ENCODE data around the gene ESRRG.

The ESRRG gene

DNA sequence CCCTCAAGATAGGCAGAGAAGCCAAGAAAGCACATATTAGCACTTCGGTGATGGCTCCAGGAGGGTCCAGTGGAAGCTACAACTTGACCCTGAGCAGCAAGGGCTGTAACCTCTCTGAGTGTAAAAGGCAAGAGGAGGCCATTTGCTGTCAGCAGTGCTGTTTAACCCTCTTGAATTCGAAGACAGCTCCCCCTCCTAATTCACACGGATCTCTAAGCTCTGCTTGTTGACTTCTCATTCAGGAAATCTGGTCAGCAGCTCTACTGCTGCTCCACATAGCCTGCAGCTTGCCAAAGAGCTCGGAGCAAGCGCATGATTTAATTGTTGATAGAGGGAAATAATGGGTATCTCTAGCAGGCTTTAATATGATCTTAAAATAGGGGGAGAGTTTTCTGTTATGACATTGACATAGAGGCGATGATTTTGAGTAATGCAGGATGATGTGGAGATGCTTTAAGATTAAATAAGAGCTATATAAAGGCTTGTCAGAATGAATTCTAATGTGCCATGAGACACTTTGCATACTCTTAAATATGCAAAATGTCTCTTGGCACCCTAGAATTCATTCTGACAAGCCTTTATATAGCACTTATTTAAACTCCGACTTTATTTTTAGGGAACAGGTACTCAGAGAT, 220.6 kb downstream of the ESRRG start:
- DNase-seq (ENCODE audit: low spot score): no peak

DNA sequence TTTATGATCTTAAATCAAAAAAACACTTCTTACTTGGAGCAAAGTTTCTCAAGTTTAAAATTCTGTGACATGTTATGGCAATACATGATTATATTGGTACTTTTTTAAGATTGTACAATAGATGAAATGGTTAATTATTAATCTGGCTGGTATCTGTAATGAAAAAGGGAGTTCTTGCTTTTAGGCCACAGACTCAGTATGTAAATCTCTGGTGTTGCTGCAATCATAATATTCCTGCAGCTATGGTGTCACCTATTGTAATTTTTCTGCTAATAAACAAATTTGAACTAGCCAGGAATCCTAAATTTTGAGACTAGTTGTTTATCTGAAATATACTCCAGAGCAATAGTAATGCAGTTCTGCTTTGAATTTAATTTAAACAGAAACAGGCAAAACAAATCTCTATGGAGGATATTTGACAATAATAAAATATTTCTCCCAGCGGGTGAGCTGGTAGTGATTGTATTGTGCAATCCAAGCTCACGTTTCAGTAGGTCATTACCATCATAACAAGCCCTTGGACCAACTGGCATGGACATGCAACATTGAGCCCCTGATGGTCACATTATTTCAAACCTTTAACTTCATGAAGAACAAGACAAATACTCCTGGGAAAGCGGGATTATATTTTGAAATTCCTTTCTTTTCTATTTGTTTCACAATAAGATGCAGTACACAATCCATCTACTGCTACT, 222.8 kb downstream of the ESRRG start:
- no peak for DNase-seq (ENCODE audit: low spot score)

DNA sequence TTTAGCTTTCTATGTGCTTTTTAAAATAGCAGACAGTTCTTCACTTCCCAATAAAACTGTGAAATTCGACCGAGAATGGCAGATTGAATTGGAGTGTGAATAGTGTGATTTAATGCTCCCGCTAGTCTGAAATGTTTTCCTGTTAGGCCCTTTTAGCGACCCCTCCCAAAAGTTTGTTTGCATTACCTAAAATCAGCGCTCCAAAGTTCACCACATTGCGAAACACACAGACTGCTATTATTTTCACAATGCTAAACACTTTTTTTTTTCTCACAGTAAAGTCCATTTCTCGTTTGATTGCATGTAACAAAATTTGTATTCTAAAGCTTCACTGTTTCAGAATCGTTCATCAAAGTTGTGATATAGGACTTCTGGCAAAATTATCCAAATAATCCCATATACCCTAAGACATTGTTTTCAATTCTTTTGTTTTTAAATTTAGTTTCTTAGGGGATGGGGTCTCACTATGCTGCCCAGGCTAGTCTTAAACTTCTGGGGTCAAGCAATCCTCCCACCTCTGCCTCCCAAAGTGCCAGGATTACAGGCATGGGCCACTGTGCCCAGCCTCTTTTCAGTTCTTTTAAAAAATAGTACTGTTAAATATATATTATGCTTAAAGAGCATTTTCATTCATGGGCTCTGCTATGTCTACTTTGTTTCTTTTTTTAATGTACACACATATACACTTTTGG, 223.5 kb downstream of the ESRRG start:
- no peak for DNase-seq (ENCODE audit: low spot score)

DNA sequence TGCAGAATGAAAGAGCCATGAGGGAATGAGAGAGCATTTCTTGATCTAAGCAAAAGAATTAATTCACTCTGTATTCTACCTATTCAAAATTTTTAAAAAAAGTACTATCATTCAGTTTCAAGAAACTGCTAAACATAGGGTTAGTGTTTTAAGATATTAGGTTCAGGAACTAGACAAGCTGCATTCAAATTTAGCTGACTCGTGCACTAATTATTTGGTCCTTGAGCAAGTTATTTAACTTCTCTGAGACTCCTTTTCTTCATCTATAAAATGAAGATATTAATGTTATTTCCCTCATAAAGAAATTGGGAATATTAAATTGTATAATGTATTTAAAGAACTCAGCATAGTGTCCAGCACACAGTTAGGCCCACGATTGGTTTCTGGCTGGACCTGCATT, 225.0 kb downstream of the ESRRG start:
- no peak for DNase-seq (ENCODE audit: low spot score)

DNA sequence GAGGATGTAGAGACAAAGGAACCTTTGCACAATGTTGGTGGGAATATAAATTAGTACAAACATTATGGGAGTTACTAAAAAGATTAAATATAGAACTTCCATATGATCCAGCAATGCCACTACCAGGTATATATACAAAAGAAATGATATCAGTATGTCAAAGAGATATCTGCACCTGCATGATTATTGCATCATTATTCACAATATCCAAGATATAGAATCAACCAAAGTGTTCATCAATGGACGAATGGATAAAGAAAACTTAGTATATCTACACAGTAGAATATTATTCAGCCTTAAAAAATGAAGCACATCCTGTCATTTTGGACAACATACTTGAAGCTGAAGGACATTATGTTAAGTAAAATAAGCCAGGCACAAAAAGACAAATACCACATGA, 238.2 kb downstream of the ESRRG start:
- no peak for DNase-seq (ENCODE audit: low spot score)

DNA sequence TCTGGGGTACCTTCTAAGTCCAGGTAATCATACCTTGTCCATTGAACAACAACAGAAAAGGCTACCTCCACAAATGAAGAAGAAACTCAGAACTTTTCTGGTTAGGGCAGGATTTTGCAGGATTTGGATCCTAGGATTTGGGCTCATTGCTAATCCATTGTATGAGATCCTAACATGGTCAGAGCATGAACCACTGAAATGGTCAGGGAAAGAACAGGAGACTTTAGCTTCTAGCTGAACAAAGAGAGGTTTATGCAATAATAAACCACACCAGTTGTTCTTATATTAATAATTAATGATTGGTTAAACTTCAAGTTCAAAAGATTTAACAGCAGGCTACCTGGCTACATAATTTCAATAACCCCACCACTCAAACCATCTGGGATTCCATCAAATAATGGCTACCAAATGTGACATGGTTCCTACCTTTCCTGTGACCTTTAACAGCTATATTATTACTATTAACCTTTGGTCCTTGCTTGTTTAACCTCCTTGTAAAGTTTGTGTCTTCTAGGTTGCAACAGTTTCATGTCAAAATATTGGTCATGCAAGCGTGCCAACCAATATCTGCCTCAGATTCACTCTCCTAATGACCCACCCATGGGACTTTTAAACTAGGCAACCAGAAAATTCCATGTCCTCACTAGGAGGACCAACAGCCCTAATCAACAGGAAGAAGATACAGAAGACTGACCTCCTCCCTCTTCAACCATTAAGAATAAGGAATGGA, 239.4 kb downstream of the ESRRG start:
- DNase-seq (ENCODE audit: low spot score): no peak

DNA sequence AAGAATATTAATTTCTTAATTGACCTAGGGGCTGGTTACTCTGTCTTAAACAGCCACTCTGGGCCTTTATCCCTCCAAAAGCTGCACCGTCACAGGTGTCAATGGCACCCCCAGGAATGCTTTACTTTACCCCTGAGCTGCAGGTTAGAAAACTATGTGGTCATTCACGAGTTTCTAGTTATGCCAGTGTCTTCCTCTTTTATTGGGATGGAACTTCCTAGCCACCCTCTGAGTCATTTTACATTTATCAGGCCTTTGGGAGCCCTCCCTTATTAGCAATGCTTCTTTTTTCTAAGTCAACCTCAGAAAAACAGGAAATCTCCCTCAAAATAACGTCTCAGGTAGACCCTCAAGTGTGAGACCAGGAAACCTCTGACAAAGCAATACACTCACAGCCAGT, 240.6 kb downstream of the ESRRG start:
- DNase-seq (ENCODE audit: low spot score): no peak

DNA sequence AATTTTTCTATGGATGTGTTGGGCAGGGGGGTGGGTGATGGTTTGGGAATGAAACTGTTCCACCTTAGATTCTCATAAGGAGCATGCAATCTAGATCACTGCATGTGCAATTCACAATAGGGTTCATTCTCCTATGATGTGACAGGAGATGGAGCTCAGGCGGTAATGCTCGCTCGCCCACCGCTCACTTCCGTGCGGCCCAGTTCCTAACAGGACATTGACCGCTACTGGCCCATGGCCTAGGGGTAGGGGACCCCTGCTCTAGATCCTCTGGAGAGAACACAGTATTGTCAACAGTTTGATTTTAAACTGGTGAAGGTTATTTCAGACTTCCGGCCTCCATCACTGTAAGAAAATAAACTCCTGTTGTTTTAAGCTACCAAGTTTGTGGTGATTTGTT, 245.0 kb downstream of the ESRRG start:
- no peak for DNase-seq (ENCODE audit: low spot score)

DNA sequence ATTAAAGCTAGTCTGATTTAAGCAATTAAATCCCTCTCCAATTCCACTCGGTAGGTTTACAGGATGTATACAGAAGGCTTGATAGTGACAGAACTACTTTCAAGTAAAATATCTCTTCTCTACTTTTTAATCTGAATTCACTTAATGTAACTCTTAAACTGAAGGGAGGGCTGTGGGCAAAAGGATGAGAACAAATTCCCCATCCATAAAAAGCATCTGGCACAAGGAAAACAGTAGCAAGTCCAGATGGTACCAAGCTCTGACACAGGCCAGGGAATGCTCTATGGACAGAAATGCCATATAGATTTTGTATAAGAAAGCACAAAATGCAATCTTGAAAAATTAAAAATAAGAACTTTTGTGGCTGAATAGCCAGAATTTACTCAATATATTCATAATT, 246.9 kb downstream of the ESRRG start:
- no peak for DNase-seq (ENCODE audit: low spot score)

DNA sequence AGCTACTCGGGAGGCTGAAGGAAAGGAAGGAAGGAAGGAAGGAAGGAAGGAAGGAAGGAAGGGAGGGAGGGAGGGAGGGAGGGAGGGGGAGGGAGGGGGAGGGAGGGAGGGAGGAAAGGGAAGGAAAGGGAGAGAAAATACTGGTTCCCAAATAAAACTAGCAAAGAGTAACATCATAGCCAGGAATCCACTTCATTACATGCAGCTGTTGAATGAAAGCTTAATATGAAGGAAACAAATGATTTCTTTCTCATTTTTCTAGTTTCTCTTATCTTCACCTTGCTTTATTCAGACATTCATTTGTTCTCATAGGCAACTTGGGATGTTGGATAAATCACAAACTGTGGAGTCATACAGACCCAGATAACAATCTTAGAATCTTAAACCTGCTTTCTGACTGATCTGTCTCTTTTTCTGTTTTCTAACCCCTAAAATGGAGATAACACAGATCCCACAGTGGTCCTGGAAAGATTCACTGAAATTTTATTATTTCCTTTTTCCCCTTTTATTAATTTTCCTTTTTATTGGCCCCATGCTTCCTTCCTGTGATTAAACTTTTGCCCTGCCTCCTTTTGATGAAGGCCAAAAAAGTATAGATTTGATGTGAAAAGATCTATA, 247.5 kb downstream of the ESRRG start:
- no peak for DNase-seq (ENCODE audit: low spot score)

DNA sequence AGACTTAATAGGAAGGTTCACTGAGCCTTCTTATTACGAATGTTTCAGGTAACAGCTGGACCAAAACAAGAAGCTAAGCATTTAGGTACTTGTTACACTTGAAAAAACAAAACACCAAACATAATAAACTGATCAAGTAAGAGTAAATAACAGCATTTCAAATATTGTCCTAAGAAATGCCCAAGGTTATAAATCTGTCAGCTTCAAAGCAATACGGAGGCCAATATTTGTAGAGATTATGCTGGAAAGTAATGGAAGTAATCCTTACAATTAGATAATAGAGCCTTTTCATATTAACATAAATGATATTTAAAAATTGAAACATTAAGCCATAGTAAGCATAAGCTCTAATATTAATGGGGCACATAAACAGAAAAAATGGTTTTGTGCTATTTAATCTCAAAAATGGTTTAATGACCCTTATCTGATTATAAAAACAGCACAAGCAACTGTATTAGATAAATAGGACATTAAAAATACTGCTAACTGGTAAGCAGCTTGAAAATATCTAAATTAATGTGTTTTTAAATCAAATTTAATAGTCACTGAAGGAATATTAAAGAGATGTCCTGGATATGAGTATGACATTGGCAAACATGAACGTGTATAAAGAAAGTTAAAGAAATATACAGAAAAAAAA, 256.9 kb downstream of the ESRRG start:
- no peak for DNase-seq (ENCODE audit: low spot score)

DNA sequence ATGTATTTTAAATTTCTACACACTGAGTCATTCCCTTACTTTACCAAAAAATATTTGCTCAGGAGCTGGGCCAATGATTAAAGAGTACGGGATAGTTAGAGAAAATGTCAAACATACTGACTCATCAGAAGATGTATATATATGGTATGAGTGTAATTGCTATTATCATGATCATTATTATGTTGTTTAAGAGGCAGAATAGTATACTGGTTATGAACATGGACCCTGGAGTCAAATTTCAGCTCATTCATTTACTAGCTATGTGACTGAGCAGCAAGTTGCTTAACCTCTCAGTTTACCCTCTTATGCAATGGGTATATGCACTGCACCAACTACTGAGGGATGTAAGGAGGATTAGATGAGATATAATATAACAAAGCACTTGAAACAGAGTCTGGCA, 258.7 kb downstream of the ESRRG start:
- peak; percentile 86 for DNase-seq (ENCODE audit: low spot score)

DNA sequence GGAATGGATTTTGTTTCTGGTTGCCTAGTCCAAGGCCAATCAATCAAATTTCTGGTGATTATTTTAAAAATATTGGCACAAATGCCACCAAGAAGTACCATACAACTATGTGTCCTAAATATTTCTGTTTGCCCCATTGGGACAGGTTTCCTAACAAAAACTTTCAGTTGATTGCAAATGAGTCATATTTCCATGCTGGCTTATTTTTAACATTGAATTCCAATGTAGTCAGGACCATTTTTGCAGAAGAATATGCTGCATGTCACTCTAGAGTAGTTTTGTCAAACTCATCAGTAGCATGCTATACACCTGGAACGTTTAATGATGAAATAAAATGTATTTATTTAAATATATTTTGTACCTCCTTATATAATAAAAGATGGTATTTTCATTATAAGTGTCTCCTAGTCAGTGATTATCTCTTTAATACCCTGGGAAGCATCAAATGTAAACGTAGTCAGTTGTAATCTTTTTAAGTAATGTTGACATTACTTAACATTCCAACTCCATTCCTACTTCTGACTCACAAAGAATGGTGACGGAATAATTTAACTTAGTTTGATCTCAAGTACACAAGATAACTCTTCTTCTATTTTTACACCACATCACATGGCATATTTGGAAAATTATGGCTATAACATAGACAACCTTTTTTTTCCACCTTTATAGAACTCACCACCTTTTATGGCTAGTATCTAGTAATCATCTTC, 261.0 kb downstream of the ESRRG start:
- peak; percentile 35 for DNase-seq (ENCODE audit: low spot score)

DNA sequence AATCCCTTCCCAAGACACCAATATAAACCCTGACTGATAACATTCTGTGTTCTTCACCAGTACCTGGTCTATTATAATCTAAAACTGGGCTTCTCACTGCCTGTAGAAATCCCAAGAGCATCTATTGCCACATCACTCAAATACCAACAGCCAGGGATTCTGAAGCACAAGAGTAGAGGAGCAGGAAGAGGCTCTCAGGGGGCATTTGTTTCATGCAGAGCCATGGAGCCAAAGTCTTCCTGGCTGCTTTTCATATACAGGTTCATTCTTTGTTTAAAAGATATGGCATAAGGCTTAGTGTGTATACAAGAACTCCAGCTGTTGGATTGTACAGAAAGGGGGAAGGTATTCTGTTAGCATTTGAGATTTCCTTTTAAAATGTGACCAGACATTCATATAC, 261.8 kb downstream of the ESRRG start:
- no peak for DNase-seq (ENCODE audit: low spot score)

DNA sequence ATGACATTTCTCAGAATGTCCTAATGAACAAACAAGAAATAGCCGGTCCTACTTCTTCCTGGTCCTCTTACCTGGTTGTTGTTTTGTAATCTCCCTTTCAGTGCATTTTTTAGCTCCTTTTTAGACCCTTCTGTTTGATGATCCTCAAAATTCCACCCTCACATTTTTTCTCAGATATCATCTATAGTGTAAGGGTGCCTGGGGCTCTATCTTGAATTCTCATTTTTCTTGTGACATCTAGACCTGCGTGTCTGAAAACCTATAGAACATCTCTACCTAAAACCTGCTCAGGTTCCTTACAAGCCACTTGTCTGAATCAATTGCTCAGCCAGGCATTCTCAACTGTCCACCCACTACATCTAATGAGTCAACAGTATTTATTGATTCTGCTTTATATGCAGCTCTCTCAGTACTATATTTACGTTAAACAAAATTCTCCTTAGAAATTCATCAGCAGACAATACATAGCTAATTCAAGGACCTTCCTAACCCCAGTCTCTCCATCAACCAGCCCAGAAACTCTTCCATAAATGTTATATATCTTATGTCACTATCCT, 263.5 kb downstream of the ESRRG start:
- no peak for DNase-seq (ENCODE audit: low spot score)

DNA sequence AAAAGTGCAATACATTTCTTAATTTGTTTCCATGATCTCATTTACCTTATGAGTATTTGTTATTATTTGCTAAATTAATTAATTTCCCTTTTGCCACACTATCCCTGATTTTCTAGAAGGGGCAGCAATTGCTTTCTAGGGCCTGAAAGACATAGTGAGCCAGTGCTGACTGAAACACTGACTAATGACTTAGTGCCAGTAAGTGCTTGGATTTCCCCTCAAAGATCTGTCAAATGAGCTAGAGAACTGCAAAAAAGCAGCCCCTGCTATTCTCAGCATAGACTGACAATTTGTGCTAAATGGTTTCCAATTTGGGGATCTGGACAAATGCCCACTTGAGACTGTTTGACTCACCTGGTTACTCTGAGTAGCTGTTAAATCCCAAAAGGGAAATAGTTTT, 264.4 kb downstream of the ESRRG start:
- no peak for DNase-seq (ENCODE audit: low spot score)

DNA sequence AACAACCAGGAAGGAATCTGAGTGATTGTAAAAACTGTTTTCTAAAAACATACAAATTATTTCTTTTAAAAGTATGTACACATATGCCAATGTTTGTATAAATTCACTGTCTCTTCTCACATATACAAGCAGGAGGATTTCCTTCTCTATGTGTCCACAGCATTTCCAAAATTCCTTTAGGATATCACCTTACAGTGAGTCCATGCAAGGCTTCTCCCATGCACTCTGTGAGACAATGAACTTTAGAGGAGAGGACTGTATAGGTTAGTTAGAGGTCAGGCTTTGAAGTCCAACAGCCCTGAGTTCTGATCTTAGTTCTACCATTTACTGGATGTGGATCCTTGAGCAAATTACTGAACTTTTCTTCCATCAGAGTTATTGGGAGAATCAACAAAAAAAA, 265.9 kb downstream of the ESRRG start:
- DNase-seq (ENCODE audit: low spot score): no peak

DNA sequence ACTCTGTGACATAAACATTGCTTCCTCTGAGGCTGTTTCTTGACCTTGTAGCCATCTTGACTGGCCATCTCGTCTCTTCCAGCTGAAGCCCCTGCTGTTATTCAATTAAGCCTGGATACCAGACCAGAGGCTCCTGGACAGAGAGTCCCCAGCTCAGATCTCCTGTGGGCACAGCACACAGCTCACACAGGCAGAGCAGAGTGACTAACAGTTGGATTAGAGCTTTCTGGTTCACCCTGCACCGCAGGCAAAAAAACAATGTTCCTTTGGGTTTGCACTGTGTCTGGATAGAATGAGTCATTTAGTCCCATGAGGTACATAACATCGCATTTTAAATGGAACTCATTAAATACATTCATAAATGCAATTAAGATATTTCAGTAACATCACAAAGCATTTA, 266.5 kb downstream of the ESRRG start:
- no peak for DNase-seq (ENCODE audit: low spot score)

DNA sequence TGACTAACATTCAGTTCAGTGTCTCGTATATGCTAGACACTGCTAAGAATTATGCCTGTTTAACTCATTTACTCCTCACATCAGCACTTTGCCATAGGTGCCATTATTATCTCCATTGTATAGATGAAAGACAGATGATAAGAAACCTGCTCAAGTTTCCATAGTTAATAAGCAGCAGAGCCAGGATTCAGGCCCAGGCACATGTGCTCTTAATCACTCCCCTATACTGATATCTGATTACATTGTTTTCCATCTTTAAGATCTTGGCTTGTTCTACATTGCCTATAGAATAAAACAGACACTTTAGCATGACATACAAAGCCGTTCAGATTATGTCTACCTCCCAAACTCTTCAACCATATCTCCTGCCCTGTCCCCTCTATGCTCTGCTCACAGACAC, 269.5 kb downstream of the ESRRG start:
- DNase-seq (ENCODE audit: low spot score): no peak
